Measurements from ENCODE around the gene VPS35L.

Gene VPS35L

GRCh38 chr16:19748389-19749168, 193.1 kb downstream of the VPS35L start:
- DNase-seq (ENCODE audit: low spot score), result no peak

GRCh38 chr16:19749571-19750080, 194.1 kb downstream of the VPS35L start:
- no peak for DNase-seq (ENCODE audit: low spot score)
